ENCODE measurements around the gene TAPBPL. TPM values are rescaled to one million over a fixed set of nuclear protein-coding genes. Genes with fewer than 3 reads are reported as not detected.

TAPBPL gene
- total and polyA plus RNA-seq, 7 donors: 14.4 to 36.0 (median 26.7) TPM

DNA sequence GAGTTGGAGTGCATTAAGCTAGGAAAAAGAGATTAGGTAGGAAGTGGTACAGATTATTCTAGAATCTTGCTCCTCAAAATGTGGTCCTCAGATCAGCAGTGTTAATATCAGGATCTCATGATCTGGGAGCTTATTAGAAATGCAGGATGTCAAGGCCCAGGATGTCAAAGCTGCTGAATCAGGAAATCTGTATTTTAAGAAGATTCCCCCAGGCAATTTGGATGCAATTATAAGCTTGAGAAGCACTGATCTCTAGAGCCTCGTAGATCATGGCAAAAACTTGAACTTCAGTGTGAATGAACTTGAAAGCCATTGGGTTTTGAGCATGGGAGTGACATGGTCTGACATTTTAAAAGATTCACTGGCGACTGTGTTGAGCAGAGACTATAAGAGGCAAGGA, 48.6 kb downstream of the TAPBPL start:
- no peak overlapping the region for H3K27ac ChIP-seq
- TF ChIP-seq POLR2A (IDR thresholded peaks at IDR 0.05): no peak
- TF ChIP-seq, protein P1, sequence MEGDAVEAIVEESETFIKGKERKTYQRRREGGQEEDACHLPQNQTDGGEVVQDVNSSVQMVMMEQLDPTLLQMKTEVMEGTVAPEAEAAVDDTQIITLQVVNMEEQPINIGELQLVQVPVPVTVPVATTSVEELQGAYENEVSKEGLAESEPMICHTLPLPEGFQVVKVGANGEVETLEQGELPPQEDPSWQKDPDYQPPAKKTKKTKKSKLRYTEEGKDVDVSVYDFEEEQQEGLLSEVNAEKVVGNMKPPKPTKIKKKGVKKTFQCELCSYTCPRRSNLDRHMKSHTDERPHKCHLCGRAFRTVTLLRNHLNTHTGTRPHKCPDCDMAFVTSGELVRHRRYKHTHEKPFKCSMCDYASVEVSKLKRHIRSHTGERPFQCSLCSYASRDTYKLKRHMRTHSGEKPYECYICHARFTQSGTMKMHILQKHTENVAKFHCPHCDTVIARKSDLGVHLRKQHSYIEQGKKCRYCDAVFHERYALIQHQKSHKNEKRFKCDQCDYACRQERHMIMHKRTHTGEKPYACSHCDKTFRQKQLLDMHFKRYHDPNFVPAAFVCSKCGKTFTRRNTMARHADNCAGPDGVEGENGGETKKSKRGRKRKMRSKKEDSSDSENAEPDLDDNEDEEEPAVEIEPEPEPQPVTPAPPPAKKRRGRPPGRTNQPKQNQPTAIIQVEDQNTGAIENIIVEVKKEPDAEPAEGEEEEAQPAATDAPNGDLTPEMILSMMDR (IDR thresholded peaks at IDR 0.05): no peak
- no peak for TF ChIP-seq POLR2AphosphoS5 (IDR thresholded peaks at IDR 0.05)
- TF ChIP-seq EP300 (IDR thresholded peaks at IDR 0.05): no peak
- 94 to 95% methylated on average over 2 of the region's 2 CpGs for WGBS, 2 donors
- peaks cover 0 to 2% (median under 1%) of the 10 kb centered on the region in 4 donors for H3K4me1 ChIP-seq
- H3K9me3 ChIP-seq: no peaks in the 10 kb centered on the region
- DNase-seq: no peak
- intact Hi-C loops (cut with DNase I): no loop called here
- H3K36me3 ChIP-seq: peaks cover 0 to 55% (median 0%) of the 10 kb centered on the region in 4 donors
- no peaks in the 10 kb centered on the region for H3K27me3 ChIP-seq
- no peak overlapping the region for H3K4me3 ChIP-seq

DNA sequence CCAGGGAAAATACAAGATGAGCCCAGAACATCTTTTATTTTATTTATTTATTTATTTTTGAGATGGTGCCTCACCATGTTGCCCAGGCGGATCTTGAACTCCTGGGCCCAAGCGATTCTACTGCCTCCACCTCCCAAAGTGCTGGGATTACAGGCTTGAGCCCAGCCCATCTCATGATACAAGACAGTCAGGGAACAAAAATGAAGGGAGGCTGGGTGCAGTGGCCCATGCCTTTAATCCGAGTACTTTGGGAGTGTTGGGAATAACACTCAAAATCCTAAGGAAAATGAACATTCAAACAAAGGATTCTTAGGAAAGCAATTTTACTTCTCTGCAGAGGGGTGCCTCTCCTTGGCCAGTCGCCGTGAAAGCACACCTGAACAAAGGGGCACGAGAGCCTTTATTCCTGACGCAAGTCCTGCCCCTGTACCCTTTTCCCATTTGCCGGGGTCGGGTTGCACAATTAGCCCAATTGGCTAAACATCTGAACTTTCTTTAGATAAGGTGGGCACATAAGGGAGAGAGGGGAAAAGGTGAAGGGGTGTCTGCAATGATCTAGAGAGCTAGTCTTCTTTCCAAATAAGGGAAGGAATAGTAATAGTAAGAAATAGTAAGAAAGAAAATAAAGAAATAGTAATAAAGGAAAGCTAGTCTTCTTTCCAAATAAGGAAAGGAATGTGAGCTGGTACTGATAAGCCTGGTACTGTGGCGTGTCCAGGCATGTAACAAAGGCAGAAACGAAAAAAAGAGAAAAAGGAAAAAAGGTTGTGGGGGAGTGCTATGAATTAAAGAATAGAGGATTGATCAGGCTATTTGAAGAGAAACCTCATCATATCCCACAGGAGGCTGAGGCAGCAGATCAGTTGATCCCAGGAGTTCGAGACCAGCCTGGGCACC, 55.5 kb downstream of the TAPBPL start:
- DNase-seq: no peak
- H3K27me3 ChIP-seq: no peaks in the 10 kb centered on the region
- H3K27ac ChIP-seq: peak overlapping the region in 1 of 4 donors; percentile 14
- H3K4me1 ChIP-seq: peaks cover 0 to 8% (median 0%) of the 10 kb centered on the region in 4 donors
- peaks cover 5 to 44% (median 5%) of the 10 kb centered on the region in 4 donors for H3K36me3 ChIP-seq
- no peaks in the 10 kb centered on the region for H3K9me3 ChIP-seq
- 93% methylated on average over 12 of the region's 12 CpGs for WGBS, 2 donors
- H3K4me3 ChIP-seq: no peak overlapping the region
- no peak for TF ChIP-seq EP300 (IDR thresholded peaks at IDR 0.05)
- no peak for TF ChIP-seq POLR2AphosphoS5 (IDR thresholded peaks at IDR 0.05)
- TF ChIP-seq POLR2A (IDR thresholded peaks at IDR 0.05): no peak
- intact Hi-C loops (cut with DNase I): no loop called here

DNA sequence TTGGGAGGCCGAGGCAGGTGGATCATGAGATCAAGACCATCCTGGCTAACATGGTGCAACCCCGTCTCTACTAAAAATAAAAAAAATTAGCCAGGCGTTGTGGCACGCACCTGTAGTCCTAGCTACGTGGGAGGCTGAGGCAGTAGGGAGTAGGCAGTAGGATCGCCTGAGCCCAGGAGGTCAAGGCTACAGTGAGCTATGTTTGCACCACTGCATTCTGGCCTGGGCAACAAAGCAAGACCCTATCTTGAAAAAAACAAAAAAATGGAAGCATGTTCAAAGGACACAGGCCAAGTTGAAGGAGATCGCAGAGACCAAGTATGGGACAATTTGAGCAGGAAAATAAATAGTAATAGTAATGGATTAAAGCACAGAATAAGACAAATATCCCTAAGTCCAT, 56.2 kb downstream of the TAPBPL start:
- Histone ChIP-seq H3K36me3 (peaks cover 5 to 50% (median 9%) of the 10 kb centered on the region in 4 donors), H3K27ac (peak overlapping the region in 1 of 4 donors; percentile 14), H3K4me1 (peaks cover 0 to 8% (median 0%) of the 10 kb centered on the region in 4 donors), H3K4me3 (no peak overlapping the region), H3K27me3 (no peaks in the 10 kb centered on the region), H3K9me3 (no peaks in the 10 kb centered on the region)
- intact Hi-C loops (cut with DNase I): no loop called here
- no peak for DNase-seq
- WGBS, 2 donors: 83 to 89% methylated on average over 7 of the region's 7 CpGs
- TF ChIP-seq, protein P1 (IDR thresholded peaks at IDR 0.05): no peak

Other genes with a start within 250 kb of the TAPBPL start
- 1 to 10 TPM in 1 of 4 donors, under 1 TPM in 1, not detected in 2; 0.99 to 2.5 TPM for gene PLEKHG6, start 141.4 kb upstream of the TAPBPL start, total RNA-seq
- 100 to 1,000 TPM in 1 of 3 donors, 10 to 100 TPM in 2; 61.3 to 146 (median 93.6) TPM for gene PLEKHG6, start 141.4 kb upstream of the TAPBPL start, polyA plus RNA-seq
- 100 to 1,000 TPM; 135 to 191 (median 176) TPM for gene TNFRSF1A, start 110.0 kb upstream of the TAPBPL start, total RNA-seq
- gene TNFRSF1A, start 110.0 kb upstream of the TAPBPL start, polyA plus RNA-seq: 100 to 1,000 TPM in 1 of 3 donors, 10 to 100 TPM in 2; 31.7 to 107 (median 74.5) TPM
- gene SCNN1A, start 76.5 kb upstream of the TAPBPL start, total RNA-seq: 1 to 10 TPM in 3 of 4 donors, under 1 TPM in 1; 0.82 to 7.2 (median 1.1) TPM
- 100 to 1,000 TPM in 1 of 3 donors, 10 to 100 TPM in 2; 51.1 to 169 (median 53.5) TPM for gene SCNN1A, start 76.5 kb upstream of the TAPBPL start, polyA plus RNA-seq
- gene LTBR, start 67.9 kb upstream of the TAPBPL start, total RNA-seq: 100 to 1,000 TPM in 3 of 4 donors, 10 to 100 TPM in 1; 85.2 to 200 (median 125) TPM
- gene LTBR, start 67.9 kb upstream of the TAPBPL start, polyA plus RNA-seq: 10 to 100 TPM; 36.3 to 85.2 (median 37.8) TPM
- under 1 TPM in 1 of 4 donors, not detected in 3; 0.81 TPM for gene CD27, start 7.1 kb upstream of the TAPBPL start, total RNA-seq
- 10 to 100 TPM in 1 of 3 donors, 1 to 10 TPM in 1, under 1 TPM in 1; 0.60 to 29.0 (median 2.3) TPM for gene CD27, start 7.1 kb upstream of the TAPBPL start, polyA plus RNA-seq
- gene VAMP1, start 18.6 kb downstream of the TAPBPL start, total RNA-seq: 10 to 100 TPM; 11.5 to 44.0 (median 17.2) TPM
- 10 to 100 TPM in 1 of 3 donors, 1 to 10 TPM in 2; 2.3 to 12.8 (median 3.0) TPM for gene VAMP1, start 18.6 kb downstream of the TAPBPL start, polyA plus RNA-seq
- 100 to 1,000 TPM in 2 of 4 donors, 10 to 100 TPM in 2; 52.9 to 113 (median 92.1) TPM for gene MRPL51, start 41.2 kb downstream of the TAPBPL start, total RNA-seq
- 100 to 1,000 TPM; 119 to 142 (median 135) TPM for gene MRPL51, start 41.2 kb downstream of the TAPBPL start, polyA plus RNA-seq
- gene NCAPD2, start 42.1 kb downstream of the TAPBPL start, total RNA-seq: 10 to 100 TPM; 11.8 to 89.5 (median 12.6) TPM
- 10 to 100 TPM in 2 of 3 donors, 1 to 10 TPM in 1; 9.0 to 35.8 (median 13.6) TPM for gene NCAPD2, start 42.1 kb downstream of the TAPBPL start, polyA plus RNA-seq
- 1,000 to 10,000 TPM; 1,653 to 2,501 (median 2,098) TPM for gene GAPDH, start 82.5 kb downstream of the TAPBPL start, total RNA-seq
- 1,000 to 10,000 TPM; 2,564 to 3,219 (median 3,101) TPM for gene GAPDH, start 82.5 kb downstream of the TAPBPL start, polyA plus RNA-seq
- 10 to 100 TPM; 15.3 to 34.3 (median 22.7) TPM for gene IFFO1, start 104.0 kb downstream of the TAPBPL start, total RNA-seq
- gene IFFO1, start 104.0 kb downstream of the TAPBPL start, polyA plus RNA-seq: 10 to 100 TPM in 1 of 3 donors, 1 to 10 TPM in 2; 1.8 to 14.0 (median 4.2) TPM
- gene NOP2, start 116.2 kb downstream of the TAPBPL start, total RNA-seq: 10 to 100 TPM in 3 of 4 donors, 1 to 10 TPM in 1; 6.1 to 30.1 (median 23.2) TPM
- gene NOP2, start 116.2 kb downstream of the TAPBPL start, polyA plus RNA-seq: 10 to 100 TPM in 1 of 3 donors, 1 to 10 TPM in 2; 6.2 to 39.2 (median 7.8) TPM
- gene CHD4, start 155.3 kb downstream of the TAPBPL start, total RNA-seq: 100 to 1,000 TPM; 204 to 254 (median 217) TPM
- gene CHD4, start 155.3 kb downstream of the TAPBPL start, polyA plus RNA-seq: 100 to 1,000 TPM in 1 of 3 donors, 10 to 100 TPM in 2; 49.2 to 113 (median 53.6) TPM
- 1 to 10 TPM in 2 of 4 donors, under 1 TPM in 2; 0.27 to 1.5 (median 0.67) TPM for gene LPAR5, start 183.9 kb downstream of the TAPBPL start, total RNA-seq
- 10 to 100 TPM in 1 of 3 donors, 1 to 10 TPM in 2; 4.2 to 16.5 (median 6.0) TPM for gene LPAR5, start 183.9 kb downstream of the TAPBPL start, polyA plus RNA-seq
- 1 to 10 TPM; 1.2 to 3.9 (median 1.6) TPM for gene ACRBP, start 195.4 kb downstream of the TAPBPL start, total RNA-seq
- 1 to 10 TPM in 2 of 3 donors, not detected in 1; 2.3 to 3.1 TPM for gene ACRBP, start 195.4 kb downstream of the TAPBPL start, polyA plus RNA-seq
- 10 to 100 TPM; 52.8 to 85.9 (median 63.4) TPM for gene ING4, start 211.1 kb downstream of the TAPBPL start, total RNA-seq
- gene ING4, start 211.1 kb downstream of the TAPBPL start, polyA plus RNA-seq: 10 to 100 TPM; 37.8 to 59.5 (median 42.5) TPM
- gene ZNF384, start 237.3 kb downstream of the TAPBPL start, total RNA-seq: 10 to 100 TPM; 24.0 to 32.6 (median 28.7) TPM
- 10 to 100 TPM; 22.7 to 40.3 (median 30.0) TPM for gene ZNF384, start 237.3 kb downstream of the TAPBPL start, polyA plus RNA-seq
- gene PIANP, start 248.8 kb downstream of the TAPBPL start, total RNA-seq: under 1 TPM; 0.27 to 0.55 (median 0.43) TPM
- 1 to 10 TPM in 2 of 3 donors, under 1 TPM in 1; 0.46 to 2.0 (median 1.2) TPM for gene PIANP, start 248.8 kb downstream of the TAPBPL start, polyA plus RNA-seq

Data from sigmoid colon (tissue), 7 donors.